Measurements from ENCODE around the gene IGFLR1.

DNA sequence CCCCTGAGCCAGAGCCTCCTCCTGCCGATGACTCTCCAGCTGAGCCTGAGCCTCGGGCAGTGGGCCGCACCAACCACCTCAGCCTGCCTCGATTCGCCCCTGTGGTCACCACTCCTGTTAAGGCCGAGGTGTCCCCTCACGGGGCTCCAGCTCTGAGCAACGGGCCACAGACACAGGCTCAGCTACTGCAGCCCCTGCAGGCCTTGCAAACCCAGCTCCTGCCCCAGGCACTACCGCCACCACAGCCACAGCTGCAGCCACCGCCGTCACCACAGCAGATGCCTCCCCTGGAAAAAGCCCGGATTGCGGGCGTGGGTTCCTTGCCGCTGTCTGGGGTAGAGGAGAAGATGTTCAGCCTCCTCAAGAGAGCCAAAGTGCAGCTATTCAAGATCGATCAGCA lies 20.9 kb downstream of the IGFLR1 start:
- TF ChIP-seq, protein P1, sequence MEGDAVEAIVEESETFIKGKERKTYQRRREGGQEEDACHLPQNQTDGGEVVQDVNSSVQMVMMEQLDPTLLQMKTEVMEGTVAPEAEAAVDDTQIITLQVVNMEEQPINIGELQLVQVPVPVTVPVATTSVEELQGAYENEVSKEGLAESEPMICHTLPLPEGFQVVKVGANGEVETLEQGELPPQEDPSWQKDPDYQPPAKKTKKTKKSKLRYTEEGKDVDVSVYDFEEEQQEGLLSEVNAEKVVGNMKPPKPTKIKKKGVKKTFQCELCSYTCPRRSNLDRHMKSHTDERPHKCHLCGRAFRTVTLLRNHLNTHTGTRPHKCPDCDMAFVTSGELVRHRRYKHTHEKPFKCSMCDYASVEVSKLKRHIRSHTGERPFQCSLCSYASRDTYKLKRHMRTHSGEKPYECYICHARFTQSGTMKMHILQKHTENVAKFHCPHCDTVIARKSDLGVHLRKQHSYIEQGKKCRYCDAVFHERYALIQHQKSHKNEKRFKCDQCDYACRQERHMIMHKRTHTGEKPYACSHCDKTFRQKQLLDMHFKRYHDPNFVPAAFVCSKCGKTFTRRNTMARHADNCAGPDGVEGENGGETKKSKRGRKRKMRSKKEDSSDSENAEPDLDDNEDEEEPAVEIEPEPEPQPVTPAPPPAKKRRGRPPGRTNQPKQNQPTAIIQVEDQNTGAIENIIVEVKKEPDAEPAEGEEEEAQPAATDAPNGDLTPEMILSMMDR (IDR thresholded peaks at IDR 0.05; ENCODE audit: insufficient read depth, low read depth, low read length) = no peak
- TF ChIP-seq EZH2 (IDR thresholded peaks at IDR 0.05; ENCODE audit: insufficient read depth, low read length) = no peak

All from astrocyte (in vitro differentiated cells and primary cell).